GM12878 (cell line): Measurements from ENCODE around the gene RNF31. TPM values are rescaled to one million over a fixed set of nuclear protein-coding genes. Genes with fewer than 3 reads are reported as not detected.

Source experiments
- BRCA1 ChIP-seq: IDR thresholded peaks from 2 replicates; pipeline ENCODE4 v1.6.1; 2011; ENCODE audit warnings: low read depth, low read length, improper control_type of control experiment
- E2F4 ChIP-seq: IDR thresholded peaks from 2 replicates; pipeline ENCODE4 v1.6.1; 2012; ENCODE audit warnings: low read depth, low read length, improper control_type of control experiment
- E2F8 ChIP-seq: fragments of 450-650 bp; IDR thresholded peaks from 2 replicates; pipeline ENCODE4 v1.6.1; 2018; ENCODE audit warnings: mild to moderate bottlenecking, low read depth, moderate library complexity; ENCODE audit not compliant: partially characterized antibody
- MLLT1 ChIP-seq: fragments of 450-650 bp; IDR thresholded peaks from 2 replicates; pipeline ENCODE4 v1.6.1; 2016; ENCODE audit warnings: mild to moderate bottlenecking
- TCF12 ChIP-seq: IDR thresholded peaks from 2 replicates; pipeline ENCODE4 v1.6.1; 2011; ENCODE audit warnings: low read depth, mild to moderate bottlenecking, low read length
- polyA plus RNA-seq, 11 experiments: library from polyadenylated mRNA; depleted of rRNA in 4 of 11; unstranded in 6 of 11; stranded (reverse) in 5 of 11; fragments of >200 nt; fragmentation: Nextera tagmentation in 4 of 11; fragmentation: Illumina TruSeq in 1 of 11; extraction: Ambion mirVana in 4 of 11; extraction: Trizol in 1 of 11; gene quantifications; 1 replicate in 1 of 11; 2 replicates in 10 of 11; pipeline versions ENCODE4 v1.2.1 to v1.2.3, GENCODE V29; 2011 to 2016; ENCODE audit warnings: inconsistent platforms in 2 of 11, missing spikeins in 2 of 11, low read depth in 1 of 11
- total RNA-seq, 4 experiments: library from RNA; depleted of rRNA in 3 of 4; stranded (reverse); fragments of >200 nt in 3 of 4; fragmentation: Illumina TruSeq in 1 of 4; extraction: Trizol in 1 of 4; gene quantifications; 2 replicates each; pipeline versions ENCODE4 v1.2.1 to v1.2.3, GENCODE V29; 2013 to 2021

Gene RNF31
- total and polyA plus RNA-seq, 10 of the 15 experiments (the other 5 are each of a cell fraction or from before 2014, with no cell fraction given): 8.5 to 92.7 (median 52.0) TPM

- TF ChIP-seq E2F4 (no peak), TCF12 (no peak), E2F8 (no peak), MLLT1 (no peak), BRCA1 (peak; percentile 35; the same call in 1 of the 2 replicates)
Measured at GRCh38 chr14:24135834-24136683, 11.2 kb upstream of the RNF31 start, which contains the start of gene PSME1 (continued).
